LoVo (cell line): ENCODE measurements around the gene FOS.
A peak's percentile ranks its signal among the peaks of the same experiment; 100 is the strongest.
"Not testable (repeated sequence)": the region's sequence is repeated elsewhere in the genome, so short reads cannot be mapped to it uniquely, and the experiment has no call there.

ENCODE experiments used
- DNase-seq: peaks from one replicate; pipeline ENCODE4 v3.0.0-alpha.2; 2016; ENCODE audit warnings: low spot score

Gene FOS

GRCh38 chr14:75294649-75295033 is 16.0 kb downstream of the FOS start:
- no peak for DNase-seq

- DNase-seq, result peak; percentile 81
These were observed 16.4 kb downstream of the FOS start for GRCh38 chr14:75295061-75295461.

- peak; percentile 79 for DNase-seq
These were observed 17.1 kb downstream of the FOS start for GRCh38 chr14:75295491-75296345.

GRCh38 chr14:75297411-75298040 is 18.9 kb downstream of the FOS start:
- DNase-seq, result no peak

GRCh38 chr14:75298187-75298965 is 19.7 kb downstream of the FOS start:
- no peak for DNase-seq

GRCh38 chr14:75299059-75299458 is 20.4 kb downstream of the FOS start:
- no peak for DNase-seq

- no peak for DNase-seq
These were observed 20.9 kb downstream of the FOS start for GRCh38 chr14:75299576-75299975.

GRCh38 chr14:75301666-75302325 is 23.2 kb downstream of the FOS start:
- DNase-seq, result peak; percentile 14

GRCh38 chr14:75303381-75303789 is 24.8 kb downstream of the FOS start:
- DNase-seq, result peak; percentile 77

- DNase-seq, result not testable (repeated sequence)
These were observed 27.8 kb downstream of the FOS start for GRCh38 chr14:75306410-75306809.

- DNase-seq, result no peak
These were observed 28.5 kb downstream of the FOS start for GRCh38 chr14:75306927-75307699.

GRCh38 chr14:75307700-75308379 is 29.2 kb downstream of the FOS start:
- peak; percentile 81 for DNase-seq

GRCh38 chr14:75308991-75309390 is 30.4 kb downstream of the FOS start:
- not testable (repeated sequence) for DNase-seq

GRCh38 chr14:75309561-75309960 is 30.9 kb downstream of the FOS start:
- not testable (repeated sequence) for DNase-seq

- no peak for DNase-seq
These were observed 31.9 kb downstream of the FOS start for GRCh38 chr14:75310295-75311111.

- no peak for DNase-seq
These were observed 32.7 kb downstream of the FOS start for GRCh38 chr14:75311356-75311755.

GRCh38 chr14:75312341-75312740 is 33.7 kb downstream of the FOS start:
- DNase-seq, result no peak

GRCh38 chr14:75313294-75313693 is 34.7 kb downstream of the FOS start:
- no peak for DNase-seq

- DNase-seq, result no peak
These were observed 36.5 kb downstream of the FOS start for GRCh38 chr14:75315144-75315543.

GRCh38 chr14:75317148-75317547 is 38.5 kb downstream of the FOS start:
- no peak for DNase-seq
